ENCODE measurements around the gene TRAT1. TPM values are rescaled to one million over a fixed set of nuclear protein-coding genes. Genes with fewer than 3 reads are reported as not detected.
A peak's percentile ranks its signal among the peaks of the same experiment; 100 is the strongest.
"Not testable (repeated sequence)": the region's sequence is repeated elsewhere in the genome, so short reads cannot be mapped to it uniquely, and the experiment has no call there.

The TRAT1 gene, protein sequence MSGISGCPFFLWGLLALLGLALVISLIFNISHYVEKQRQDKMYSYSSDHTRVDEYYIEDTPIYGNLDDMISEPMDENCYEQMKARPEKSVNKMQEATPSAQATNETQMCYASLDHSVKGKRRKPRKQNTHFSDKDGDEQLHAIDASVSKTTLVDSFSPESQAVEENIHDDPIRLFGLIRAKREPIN
- polyA plus RNA-seq (2012; ENCODE audit: insufficient read depth, insufficient read length), result 27.6 TPM

DNA sequence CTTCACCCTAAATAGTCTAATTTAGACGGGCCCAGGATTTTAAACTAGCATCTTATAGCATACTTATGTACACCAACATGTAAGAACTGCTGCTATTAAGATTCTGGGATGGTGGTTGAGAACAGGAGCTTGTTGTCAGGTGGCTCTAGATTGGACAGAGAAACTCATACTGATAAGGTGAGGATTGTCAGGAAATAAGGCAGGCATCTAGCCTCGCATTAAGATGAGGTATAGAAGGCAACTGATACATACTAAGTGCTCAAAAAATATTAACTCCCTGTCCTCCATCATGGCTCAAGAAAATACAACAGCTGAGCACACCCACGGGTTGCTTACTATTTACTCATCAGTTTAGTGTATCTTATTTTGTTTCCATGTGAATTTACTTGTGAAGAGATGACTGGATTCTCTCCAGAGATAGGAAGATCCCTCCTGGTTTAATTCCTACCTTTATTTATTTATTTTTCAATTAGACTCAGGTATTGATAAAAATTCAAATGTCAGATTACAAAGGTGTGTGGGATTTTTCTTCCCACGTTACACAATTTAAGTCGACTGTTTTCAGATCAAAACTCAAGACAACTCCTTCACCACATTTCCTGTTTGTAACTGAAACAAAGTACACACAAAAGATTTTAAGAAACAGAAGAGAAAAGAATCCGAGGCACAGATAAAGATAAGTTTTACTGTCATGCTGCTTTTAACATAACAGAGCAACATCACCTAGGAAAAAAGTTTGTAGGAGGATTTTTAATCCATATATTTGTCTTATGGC is at the start of gene TRAT1:
Gene TRAT1 (plus strand): TSS at position 664 of the 775 bp plus-strand sequence. CDS start 142 bp downstream, outside the sequence.
- DNase-seq (ENCODE audit: low read depth, low spot score), result peak; percentile 81
- H3K4me3 ChIP-seq (ENCODE audit: low read length), result peak within 1 kb of the TSS; percentile 51

DNA sequence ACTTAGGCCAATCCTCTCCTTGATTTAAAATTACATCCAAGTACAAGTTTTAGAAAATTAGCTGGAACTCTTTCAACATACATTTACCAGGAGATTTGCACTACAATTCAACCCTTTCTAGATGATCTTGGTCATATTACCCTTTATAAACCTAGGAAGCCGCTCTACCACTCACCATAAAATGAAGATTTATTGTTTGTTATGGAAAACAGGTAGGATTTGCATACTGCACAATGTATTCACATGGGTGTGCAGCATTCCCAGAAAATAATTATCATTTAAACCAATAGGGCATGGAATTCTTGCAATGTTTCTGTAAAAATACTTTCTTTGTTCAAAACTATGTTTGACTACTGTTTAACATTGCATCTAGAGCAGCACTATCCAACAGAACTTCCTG is 46.9 kb upstream of the TRAT1 start:
- H3K4me3 ChIP-seq (ENCODE audit: low read length), result no peak overlapping the region
- no peak for DNase-seq (ENCODE audit: low read depth, low spot score)

DNA sequence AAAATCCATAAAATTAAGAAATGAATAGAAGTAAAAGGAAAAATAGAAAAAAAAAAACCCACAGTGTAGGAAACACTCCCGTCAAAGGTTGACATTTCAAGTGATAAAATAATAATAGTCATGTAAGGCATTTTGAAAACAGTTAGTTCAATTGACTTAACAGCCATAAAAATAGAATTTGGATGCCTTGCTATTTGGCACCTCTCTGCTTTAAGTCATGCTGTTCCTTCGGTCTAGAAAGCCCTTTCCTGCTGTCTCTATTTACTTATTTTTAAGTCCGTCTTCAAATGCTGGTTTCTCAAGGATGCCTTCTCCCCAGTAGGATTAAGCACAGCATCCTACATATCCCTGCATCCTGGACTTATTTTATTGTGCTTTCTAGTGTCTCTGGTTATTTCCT is 43.1 kb upstream of the TRAT1 start:
- no peak overlapping the region for H3K4me3 ChIP-seq (ENCODE audit: low read length)
- DNase-seq (ENCODE audit: low read depth, low spot score), result no peak

DNA sequence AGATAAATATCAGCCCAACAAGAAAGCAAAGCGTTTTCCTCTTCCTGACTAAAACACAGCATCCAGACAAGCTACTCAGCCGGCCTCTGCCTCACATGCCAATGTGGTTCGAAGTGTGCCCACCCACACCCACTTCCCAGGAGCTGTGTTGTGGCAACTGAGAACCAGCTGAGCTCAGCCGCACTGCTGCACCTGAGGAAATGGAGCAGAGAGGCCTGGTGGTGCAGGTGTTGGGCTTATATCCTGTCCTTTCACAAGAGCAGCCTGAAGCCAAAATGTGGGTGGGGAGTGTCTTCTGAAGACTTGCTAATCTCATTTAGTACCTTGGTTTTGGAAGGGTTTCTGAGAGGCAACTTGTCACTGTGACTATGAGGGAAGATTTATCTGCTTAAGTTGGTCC is 42.4 kb upstream of the TRAT1 start:
- DNase-seq (ENCODE audit: low read depth, low spot score), result peak; percentile 99
- H3K4me3 ChIP-seq (ENCODE audit: low read length), result no peak overlapping the region; the same call in 1 of the 2 replicates

DNA sequence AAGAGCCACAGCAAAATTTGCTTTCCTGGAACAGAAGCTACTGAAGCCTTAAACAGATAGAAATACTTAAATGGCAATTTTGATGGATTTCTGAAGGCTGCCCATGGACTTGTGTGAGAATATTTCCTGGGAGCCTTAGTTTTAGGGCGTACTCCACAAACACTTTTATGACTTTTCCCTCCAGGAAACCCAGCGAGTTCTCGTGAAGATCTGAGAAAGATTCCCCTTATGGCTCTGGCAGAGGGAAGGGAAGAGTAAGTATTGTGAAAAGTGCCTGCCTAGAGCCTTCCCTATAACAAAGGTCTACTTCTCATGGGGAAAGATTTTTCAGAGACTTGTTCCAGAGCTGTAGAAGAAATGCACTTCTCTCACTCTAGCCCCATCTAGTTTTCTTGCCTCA is 31.1 kb upstream of the TRAT1 start:
- no peak overlapping the region for H3K4me3 ChIP-seq (ENCODE audit: low read length)
- no peak for DNase-seq (ENCODE audit: low read depth, low spot score)

DNA sequence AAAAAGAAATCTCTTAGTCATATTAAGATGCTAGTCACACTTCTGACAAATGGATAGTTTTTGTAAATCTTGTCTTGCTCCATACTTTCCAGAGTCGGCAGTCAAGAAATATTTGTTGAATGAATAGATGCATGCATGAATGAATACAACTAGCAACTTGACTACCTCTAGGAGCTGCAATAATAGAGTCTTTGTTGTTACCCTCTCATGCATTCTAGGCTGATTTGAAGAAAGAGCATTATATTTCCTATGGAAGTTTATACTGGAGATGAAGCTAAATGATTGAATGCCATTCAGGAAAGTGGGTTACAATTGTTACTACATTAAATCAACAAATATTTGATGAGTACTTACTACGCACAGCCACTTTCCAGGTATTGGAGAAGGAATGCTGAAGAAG is 18.1 kb upstream of the TRAT1 start:
- H3K4me3 ChIP-seq (ENCODE audit: low read length), result no peak overlapping the region
- DNase-seq (ENCODE audit: low read depth, low spot score), result no peak

DNA sequence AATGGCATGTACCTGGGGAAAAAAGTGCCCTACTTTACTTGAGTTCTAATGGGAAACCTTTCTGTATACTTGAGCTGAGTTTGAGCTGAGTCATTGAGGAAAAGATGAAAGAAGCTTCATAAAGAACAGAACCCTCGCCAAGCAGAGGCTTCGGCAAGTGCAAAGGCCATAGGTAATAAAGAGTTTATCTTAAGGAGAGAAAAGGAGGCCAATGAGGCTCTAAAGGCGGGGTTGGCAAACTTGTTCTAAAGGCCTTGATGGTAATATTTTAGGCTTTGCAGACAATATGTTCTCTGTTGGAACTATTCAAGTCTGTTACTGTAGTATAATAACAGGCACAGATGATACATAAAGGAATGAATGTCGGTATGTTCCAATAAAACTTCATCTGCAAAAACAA is 17.6 kb upstream of the TRAT1 start:
- H3K4me3 ChIP-seq (ENCODE audit: low read length), result no peak overlapping the region
- DNase-seq (ENCODE audit: low read depth, low spot score), result no peak

DNA sequence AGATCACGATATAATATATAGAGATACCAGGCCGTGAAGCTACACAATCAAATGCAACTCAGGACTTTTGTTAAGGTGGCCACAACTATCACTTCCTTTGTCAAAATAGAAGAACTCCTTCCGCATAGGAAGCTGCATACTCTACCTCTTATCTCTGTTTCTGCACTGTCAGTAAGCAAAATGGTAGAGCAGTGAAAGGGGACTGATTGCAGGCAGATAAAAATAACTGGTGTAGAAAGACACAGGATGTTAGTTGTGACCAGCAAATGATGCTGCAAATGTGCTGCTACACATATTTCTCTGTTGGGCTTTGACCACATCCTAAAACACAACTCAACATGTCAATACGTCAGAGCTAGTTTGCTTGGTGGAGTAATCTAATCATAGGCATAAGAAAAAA is 16.3 kb upstream of the TRAT1 start:
- DNase-seq (ENCODE audit: low read depth, low spot score), result peak; percentile 93
- H3K4me3 ChIP-seq (ENCODE audit: low read length), result no peak overlapping the region

DNA sequence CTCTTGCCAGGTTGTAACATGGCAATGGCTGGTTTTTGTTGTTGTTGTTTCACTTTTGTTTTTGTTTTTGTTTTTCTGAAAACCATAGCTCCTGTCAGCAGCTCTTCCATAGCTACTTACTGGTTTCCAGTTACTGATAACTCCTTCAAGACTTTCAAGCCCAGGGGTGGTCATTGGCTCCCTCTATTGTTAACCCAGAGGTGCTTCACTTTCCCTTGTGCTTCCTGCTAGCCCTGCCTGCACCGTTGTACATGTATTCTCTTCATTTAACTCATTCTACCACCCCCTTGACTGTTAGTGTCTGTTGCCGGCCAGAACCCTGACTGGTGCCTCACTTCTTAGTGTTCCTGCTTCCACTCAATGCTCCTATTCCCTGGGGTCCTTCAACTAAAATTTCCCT is 4.2 kb upstream of the TRAT1 start:
- peak; percentile 84 for DNase-seq (ENCODE audit: low read depth, low spot score)
- H3K4me3 ChIP-seq (ENCODE audit: low read length), result no peak overlapping the region

DNA sequence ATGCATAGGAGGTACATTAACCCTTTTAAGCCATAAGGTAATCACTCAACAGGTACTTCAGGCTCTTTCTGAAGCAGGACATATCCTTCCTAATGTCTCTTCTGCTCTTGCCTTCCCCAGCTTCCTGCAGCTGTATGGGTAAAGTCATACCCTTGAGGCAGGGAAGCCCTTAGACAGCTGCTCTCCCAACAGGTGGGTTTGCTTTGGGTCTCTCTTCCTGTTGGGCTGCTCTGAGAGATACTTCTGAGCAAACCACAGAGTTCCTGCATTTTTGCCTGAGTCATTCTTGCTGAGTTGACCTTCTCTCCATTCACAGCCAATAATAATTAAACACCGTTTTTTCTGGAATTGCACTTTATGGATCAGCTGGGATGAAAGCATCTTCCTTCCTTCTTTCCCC is 2.0 kb upstream of the TRAT1 start:
- H3K4me3 ChIP-seq (ENCODE audit: low read length), result no peak overlapping the region
- DNase-seq (ENCODE audit: low read depth, low spot score), result peak; percentile 91

DNA sequence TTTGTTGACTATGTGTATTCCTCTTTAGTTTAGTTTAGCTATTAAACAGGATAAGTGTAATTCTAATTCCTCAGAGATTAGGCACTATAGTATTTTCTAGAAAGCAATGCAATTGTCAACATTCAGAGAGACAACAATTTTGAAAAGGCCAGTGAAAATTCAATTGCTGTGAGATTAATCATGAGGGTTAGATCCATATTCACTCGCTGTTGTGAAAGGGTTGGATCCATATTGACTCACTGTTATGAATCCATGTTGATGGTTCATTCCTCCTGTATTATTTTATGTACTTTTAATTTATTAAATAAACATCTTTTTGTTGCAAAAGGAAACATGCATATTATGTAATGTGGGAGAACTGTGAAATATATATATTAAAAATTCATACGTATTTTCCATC is 641 bp downstream of the TRAT1 start:
- DNase-seq (ENCODE audit: low read depth, low spot score), result no peak
- H3K4me3 ChIP-seq (ENCODE audit: low read length), result peak overlapping the region; percentile 51

DNA sequence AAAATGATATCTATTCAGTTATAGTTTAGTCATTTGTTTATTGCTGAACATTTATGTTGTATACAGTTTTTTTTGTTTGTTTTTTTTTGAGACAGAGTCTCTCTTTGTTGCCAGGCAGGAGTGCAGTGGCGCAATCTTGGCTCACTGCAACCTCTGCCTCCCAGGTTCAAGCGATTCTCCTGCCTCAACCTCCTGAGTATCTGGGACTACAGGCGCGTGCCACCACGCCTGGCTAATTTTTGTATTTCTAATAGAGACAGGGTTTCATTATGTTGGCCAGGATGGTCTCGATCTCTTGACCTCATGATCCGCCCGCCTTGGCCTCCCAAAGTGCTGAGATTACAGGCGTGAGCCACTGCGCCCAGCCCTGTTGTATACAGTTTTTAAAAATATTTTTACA is 1.2 kb downstream of the TRAT1 start:
- H3K4me3 ChIP-seq (ENCODE audit: low read length), result peak overlapping the region; percentile 51; the same call in 1 of the 2 replicates
- DNase-seq (ENCODE audit: low read depth, low spot score), result not testable (repeated sequence)

DNA sequence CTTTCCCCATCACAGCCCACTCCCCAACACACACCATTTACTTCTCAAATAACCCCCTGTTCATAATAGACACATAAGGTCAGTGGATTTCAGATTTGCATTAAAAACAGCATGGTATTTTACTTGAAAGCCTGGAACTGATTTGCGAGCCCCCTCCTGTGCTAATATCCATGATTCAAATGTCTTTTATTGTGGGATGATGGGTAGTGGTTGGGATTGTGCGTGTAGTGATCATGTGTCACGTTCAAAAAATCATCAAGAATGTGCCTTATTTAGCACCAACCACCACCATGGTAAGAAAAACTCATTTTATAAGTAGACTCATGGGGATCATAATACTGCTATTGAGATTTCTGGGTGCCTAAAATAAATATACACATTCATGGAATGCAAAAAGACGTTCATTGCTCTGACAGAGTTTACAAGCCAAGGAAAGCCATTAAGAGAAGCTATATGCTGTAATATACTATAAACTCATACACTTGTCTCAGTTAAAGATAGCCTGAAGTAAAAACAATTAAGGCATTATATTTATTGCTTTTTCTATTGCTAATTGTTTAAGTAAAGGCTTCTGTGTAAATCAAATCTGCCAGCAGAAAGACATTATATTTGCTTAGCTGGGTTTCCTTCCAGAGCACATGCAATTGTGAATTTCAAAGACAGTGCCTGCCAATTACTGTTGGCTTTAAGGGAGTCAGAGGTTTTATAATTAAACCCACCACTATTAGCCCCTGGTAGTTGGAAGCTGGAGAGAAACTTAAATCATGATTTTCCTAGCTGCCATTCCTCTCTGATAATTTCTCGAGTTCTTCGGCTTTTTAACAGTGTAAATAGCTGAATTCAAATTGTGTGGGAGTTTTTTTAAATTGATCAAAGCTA is 4.0 kb downstream of the TRAT1 start:
- DNase-seq (ENCODE audit: low read depth, low spot score), result no peak
- H3K4me3 ChIP-seq (ENCODE audit: low read length), result no peak overlapping the region

DNA sequence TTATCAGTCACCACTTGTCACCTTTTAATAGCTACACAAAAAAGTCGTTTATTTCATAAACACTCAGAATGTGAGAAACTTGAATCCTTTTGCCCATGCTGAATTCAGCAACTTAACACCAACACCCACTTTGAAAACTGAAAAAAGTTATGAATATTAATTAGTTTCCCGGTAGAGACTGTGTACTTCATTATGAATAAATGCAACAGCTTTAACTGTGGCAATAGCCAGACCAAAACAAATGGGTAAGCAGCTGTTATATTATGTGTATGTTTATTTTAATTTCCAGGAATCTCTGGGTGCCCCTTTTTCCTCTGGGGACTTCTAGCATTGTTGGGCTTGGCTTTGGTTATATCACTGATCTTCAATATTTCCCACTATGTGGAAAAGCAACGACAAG is 7.8 kb downstream of the TRAT1 start:
- no peak for DNase-seq (ENCODE audit: low read depth, low spot score)

DNA sequence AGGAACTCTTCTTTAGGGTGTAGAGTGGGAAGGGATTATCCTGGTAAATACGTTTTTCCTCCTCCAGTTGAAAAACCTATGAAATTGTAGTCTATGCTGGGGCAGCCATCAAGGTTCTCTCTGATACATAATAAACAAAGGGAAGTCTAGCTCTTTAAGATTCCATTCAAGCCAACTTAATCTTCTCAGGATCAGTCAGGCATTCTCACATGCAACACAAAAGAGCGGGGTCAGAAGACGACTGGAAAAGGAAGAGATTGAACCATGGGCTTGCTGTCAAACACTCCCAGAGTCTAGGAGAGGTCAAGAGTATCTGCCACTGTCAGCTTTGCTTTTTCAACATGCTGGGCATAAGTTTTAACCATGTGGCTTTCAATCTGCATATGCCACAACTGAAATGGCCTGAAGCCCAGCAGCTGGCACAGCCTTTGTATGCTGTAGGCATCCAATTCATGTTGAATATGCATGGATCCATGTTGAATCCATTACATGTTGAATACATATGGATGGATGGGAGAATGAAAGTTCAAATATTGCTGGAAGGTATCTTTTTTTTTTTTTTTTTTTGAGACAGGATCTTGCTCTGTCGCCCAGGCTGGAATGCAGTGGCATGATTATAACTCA is 8.5 kb downstream of the TRAT1 start:
- H3K4me3 ChIP-seq (ENCODE audit: low read length), result no peak overlapping the region
- no peak for DNase-seq (ENCODE audit: low read depth, low spot score)

More for the DNA sequence above, 7.8 kb downstream of the TRAT1 start:
- H3K4me3 ChIP-seq (ENCODE audit: low read length), result no peak overlapping the region

DNA sequence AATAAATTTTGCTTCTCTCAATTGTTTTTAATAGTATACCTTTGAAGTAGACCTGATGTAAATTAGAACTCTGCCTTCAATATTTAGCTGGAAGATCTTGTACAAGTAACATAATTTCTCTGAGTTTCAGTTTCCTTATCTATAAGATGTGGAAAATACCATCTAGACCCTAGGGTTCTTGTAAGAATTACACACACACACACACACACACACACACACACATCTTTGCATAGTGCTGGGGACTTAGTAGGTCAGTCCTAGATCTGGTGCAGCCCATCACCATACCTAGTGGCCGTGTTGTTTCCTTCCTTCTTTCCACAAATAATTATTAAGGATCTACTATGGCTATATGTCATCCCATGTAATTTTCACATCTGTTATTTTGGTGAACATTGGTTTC is 11.0 kb downstream of the TRAT1 start:
- H3K4me3 ChIP-seq (ENCODE audit: low read length), result no peak overlapping the region
- no peak for DNase-seq (ENCODE audit: low read depth, low spot score)

DNA sequence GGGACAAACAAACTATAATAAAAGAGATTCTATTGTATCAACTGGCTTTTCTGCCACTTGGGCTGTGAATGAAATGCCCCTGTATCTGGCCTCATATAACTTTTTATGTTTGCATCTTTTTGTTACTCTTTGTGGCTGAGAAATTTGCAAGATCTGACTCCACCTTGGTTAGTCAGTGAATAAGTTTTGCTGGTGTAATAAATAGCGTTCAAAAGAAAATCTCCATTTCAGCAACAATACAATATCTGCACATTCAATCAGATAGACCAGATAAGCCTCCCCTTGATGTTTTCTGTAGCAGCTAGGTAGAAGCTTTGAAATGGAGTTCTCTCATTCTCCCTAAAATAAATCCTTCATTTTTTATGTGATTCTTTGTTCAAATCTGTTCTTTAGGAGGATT is 12.0 kb downstream of the TRAT1 start:
- H3K4me3 ChIP-seq (ENCODE audit: low read length), result no peak overlapping the region
- peak; percentile 47 for DNase-seq (ENCODE audit: low read depth, low spot score)

DNA sequence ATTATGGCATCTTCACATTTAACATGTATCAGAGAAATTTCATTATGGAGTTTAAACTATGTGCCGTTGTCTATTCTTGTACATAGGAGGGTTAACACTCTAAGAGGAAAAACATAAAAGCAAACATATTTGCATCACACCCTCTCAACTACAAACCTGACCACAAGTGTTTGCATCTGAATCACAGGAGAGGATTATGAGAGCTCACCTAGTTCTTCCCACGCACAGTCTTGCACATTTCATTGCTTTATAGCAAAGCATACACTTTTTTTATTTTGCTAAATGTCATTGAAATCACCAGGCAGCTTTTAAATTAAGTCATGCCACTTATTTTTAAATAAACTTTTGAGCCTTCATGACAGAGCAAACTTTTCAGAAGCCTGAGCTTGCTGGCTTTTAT is 12.5 kb downstream of the TRAT1 start:
- no peak overlapping the region for H3K4me3 ChIP-seq (ENCODE audit: low read length)
- DNase-seq (ENCODE audit: low read depth, low spot score), result peak; percentile 49

DNA sequence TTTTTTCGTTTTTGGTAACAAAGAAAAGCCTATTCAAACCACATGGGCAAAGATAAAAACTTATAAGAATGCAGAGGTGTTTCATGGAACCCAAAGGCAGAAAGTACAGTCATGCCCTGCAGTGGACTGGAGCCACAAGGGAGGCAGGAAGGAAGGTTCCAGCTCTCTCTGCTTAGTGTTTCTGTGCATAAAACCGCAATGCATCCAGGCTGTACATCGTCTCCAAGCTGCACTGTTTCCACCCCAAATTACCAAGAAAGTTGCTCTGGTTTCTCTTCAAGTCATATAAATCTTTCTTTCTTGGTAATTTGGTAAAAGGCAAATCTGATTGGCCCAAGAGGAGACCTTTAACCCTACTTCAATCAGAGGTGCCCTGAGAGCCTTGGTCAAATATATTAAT is 15.8 kb downstream of the TRAT1 start:
- DNase-seq (ENCODE audit: low read depth, low spot score), result no peak
- H3K4me3 ChIP-seq (ENCODE audit: low read length), result no peak overlapping the region

Measured in Jurkat, Clone E6-1 (cell line).